SH-SY5Y (cell line): Measurements from ENCODE around the gene RNF217.

Experiments used
- GATA2 ChIP-seq: IDR thresholded peaks from 2 replicates; pipeline ENCODE4 v1.6.1; 2011; ENCODE audit warnings: mild to moderate bottlenecking, low read depth, low read length
- GATA3 ChIP-seq: IDR thresholded peaks from 2 replicates; pipeline ENCODE4 v1.6.1; 2011; ENCODE audit warnings: low read depth, mild to moderate bottlenecking, low read length, moderate library complexity

- TF ChIP-seq GATA2 = no peak
- TF ChIP-seq GATA3 = no peak
Observed at GRCh38 chr6:125014661-125014957, 52.4 kb downstream of the RNF217 start.
